Activated T-cell treated with anti-CD3 and anti-CD28 coated beads, Interleukin-2, amount 50 U/mL, for 1 hour (primary cell): ENCODE results near the gene CYP4F22.
A peak's percentile ranks its signal among the peaks of the same experiment; 100 is the strongest.
"Not testable (repeated sequence)": the region's sequence is repeated elsewhere in the genome, so short reads cannot be mapped to it uniquely, and the experiment has no call there.

Experiments
- DNase-seq: peaks from one replicate; pipeline ENCODE4 v3.0.0-alpha.2; 2020

The CYP4F22 gene

GRCh38 chr19:15508035-15508710, at the start of gene CYP4F22:
Gene CYP4F22 (plus strand): TSS chr19:15508525. CDS start chr19:15525337, 16,812 bp downstream.
- DNase-seq, result peak; percentile 34

DNA sequence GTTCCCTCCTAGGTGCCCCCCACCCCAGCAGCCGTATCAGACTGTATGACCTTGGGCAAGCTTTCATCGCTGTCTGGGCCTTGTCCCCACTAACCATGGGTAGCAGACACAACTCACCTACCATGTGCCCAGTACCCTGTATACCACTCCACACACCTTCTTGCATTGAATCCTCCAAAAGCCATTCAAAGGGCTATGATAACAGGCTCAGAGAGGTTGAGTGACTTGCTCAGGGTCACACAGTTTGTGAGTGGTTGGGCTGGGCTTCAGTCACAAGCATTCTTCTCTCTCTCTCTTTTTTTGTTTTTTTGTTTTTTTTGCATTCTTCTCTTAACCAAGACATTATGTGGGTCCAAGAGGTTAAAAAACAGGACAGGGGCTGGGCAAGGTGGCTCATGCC, 46.6 kb upstream of the CYP4F22 start:
- DNase-seq, result no peak

DNA sequence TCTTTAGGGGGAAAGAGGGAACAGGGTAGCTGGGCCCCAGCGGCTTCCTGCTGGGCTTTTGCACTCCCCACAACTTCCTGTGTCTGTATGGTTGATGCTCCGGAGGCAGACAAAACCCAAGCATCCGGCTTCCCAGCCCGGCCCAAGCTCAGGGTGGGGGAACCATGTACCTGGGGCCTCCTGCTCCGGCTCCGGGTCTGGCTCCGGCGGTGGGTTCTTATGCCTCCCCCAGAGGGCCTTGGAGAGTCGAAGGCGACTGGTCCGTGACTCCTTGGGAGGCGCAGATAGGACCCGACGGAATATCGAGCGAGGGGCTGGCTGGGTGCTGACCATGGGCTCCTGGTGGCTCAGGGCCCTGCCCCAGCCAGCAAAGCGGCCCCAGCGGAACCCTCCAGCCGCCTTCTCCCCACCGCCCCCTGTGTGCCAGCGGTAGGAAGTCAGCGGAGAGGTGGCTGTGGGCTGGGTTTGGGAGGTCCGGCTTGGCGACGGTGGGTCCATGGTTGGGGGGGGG, 44.4 kb upstream of the CYP4F22 start:
- DNase-seq, result peak; percentile 81

GRCh38 chr19:15464394-15465385, 43.6 kb upstream of the CYP4F22 start, which contains the start of gene RASAL3:
Gene RASAL3 (minus strand): TSS chr19:15464544. CDS start chr19:15464358, 186 bp downstream.
- DNase-seq, result peak; percentile 73

GRCh38 chr19:15466851-15467733, 41.2 kb upstream of the CYP4F22 start:
- peak; percentile 50 for DNase-seq

GRCh38 chr19:15467734-15468214, 40.6 kb upstream of the CYP4F22 start:
- no peak for DNase-seq

DNA sequence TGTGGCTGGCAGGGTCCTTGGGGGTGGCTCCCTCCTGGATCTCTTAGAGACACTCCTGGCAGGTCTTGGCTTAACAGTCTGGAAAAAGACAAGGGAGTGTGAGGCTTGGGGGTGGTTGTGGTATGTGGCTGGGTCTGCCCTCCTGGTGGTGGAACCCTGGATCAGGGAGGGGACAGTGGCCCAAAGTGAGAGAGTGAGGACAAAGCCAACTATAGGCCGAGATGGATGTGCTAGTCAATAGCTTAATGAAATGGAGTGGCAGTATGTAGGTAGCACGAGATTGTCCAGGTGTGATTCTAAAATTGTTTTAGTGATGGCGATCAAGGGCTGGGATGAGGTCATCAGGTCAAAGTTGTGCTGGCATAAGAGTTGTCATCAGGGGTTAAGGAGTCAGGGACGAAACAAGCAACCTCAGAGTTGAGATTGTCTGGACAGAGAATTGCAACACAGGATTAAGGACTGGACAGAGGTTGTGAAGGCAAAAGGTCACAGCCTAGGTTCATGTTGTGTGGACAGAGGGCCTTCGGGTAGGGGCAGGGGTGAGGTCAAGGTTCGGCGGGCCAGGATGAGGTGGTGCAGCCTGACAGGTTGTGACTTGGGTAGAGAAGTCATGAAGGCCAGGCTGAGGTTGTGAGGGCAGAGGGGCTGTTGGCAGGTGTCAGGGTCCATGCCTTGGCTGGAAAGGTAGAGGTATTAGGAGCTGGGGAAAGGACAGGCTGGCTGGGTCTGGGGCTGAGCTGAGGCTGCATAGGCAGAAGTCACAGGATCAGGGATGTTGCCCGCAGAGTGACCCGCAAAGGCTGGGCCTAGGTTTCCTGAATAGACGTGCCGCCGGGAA, 39.4 kb upstream of the CYP4F22 start:
- no peak for DNase-seq

GRCh38 chr19:15469513-15470297, 38.6 kb upstream of the CYP4F22 start:
- DNase-seq, result peak; percentile 45

DNA sequence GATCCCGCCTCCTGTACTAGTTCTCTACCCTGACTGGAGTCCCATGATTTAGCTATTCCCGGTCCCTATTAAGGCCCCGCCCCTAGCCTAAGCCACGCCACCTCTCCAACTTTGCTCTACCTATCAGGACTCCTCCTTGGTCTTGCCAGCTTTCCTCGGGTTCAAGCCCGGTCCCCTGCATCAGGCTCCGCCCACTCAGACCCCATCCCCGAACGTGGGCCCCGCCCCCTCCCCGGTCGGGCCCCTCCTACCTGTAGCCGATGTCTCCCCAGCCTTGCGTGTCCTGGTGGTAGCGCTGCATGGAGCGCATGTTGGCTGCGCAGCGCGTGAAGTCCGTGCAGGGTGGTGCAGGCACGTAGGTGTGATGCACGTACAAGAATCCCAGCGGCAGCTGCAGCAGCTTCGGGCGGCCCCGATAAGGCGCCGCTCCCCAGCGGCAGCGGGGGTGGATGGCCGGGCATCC, 36.7 kb upstream of the CYP4F22 start:
- no peak for DNase-seq

DNA sequence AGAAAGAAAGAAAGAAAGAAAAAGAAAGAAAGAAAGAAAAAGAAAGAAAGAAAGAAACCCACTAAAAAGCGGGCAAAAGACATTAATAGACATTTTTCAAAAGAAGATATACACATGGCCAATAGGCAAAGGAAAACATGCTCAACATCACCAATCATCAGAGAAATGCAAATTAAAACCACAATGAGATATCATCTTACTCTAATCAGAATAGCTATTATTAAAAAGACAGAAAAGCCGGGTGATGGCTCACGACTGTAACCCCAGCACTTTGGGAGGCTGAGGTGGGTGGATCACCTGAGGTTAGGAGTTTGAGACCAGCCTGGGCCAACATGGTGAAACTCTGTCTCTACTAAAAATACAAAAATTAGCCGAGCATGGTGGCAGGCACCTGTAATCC, 34.5 kb upstream of the CYP4F22 start:
- DNase-seq, result not testable (repeated sequence)

GRCh38 chr19:15475169-15475568, 33.2 kb upstream of the CYP4F22 start:
- DNase-seq, result no peak

- DNase-seq, result no peak
Measured at GRCh38 chr19:15475611-15476010, 32.7 kb upstream of the CYP4F22 start.

DNA sequence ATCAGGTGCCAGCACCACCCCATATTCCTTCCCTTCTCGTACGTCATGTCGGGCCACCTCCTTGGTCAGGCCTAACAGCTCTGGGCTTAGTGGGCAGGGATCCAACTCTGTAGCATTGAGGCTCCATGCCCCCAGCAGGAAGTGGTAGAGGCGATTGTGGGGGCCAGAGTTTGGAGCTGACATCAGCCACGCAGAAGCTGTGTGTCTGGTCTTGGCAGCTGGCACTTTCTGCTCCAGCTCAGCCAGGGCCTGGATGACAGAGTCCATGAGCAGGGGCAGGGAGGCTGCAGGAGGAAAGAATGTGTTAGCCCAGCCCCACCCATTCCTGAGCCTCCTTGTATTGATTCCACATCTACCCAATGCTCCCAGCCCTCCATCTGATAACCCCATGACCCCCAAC, 32.0 kb upstream of the CYP4F22 start:
- no peak for DNase-seq

DNA sequence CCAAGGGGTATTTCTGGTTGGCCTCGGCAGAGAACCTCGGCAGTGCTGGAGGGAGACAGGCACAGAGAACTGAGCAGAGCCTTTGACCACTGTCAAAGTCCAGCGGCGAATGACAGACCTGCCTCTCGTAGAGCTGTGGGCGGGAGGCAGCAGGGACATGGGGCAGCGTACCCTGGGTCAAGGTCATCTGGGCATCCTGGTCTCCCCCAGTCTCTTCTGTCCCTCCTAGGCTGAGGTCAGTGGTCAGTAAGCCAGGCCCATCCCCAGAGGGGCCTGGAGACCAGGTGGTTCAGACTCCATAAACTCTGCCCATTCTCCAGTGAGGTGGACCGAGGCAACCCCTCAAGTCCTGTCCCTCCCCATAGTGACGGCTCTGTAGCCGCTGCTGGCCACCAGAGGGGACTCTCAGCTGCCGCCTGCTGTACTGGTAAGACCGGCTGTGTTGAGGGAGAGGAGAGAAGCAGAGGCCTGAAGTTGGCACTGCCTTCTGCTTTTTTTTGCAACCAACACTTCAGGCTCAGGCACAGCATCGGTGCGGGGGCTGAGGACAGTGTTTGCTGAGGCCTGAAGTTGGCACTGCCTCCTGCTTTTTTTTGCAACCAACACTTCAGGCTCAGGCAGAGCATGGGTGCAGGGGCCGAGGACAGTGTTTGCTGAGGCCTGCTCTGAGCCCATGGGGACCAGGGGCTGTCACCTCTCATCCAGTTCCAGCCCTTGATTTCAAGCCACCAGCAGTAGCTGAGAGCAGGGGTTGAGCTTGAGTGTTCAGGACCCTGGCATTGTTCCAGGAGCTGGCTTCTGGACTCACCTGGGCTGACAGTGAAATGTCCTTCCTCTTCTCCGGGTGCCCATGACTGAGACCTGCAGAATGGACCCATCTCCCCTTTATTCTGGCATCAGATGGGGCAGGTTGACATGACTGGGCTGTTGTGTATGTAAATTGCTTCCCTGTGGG, 28.7 kb upstream of the CYP4F22 start, which contains the start of gene PGLYRP2:
Gene PGLYRP2, minus strand, starts transcription at position 111 of the 955 bp plus-strand sequence. CDS start 130 bp downstream, outside the sequence.
- no peak for DNase-seq

GRCh38 chr19:15480996-15481395, 27.3 kb upstream of the CYP4F22 start:
- DNase-seq, result not testable (repeated sequence)

DNA sequence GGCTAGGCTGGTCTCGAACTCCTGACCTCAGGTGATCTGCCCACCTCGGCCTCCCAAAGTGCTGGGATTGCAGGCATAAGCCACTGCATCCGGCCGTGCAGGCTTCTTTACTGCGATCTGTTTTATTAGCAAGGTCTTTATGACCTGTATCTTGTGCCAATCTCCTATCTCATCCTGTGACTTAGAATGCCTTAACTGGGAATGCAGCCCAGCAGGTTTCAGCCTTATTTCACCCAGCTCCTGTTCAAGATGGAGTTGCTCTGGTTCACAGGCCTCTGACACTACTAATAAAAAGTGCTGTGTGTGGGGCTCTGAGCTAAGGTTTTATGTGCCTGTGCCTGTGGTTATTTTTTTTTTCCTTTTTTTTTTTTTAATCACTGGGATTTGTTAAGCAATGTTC, 22.6 kb upstream of the CYP4F22 start:
- DNase-seq, result not testable (repeated sequence)

DNA sequence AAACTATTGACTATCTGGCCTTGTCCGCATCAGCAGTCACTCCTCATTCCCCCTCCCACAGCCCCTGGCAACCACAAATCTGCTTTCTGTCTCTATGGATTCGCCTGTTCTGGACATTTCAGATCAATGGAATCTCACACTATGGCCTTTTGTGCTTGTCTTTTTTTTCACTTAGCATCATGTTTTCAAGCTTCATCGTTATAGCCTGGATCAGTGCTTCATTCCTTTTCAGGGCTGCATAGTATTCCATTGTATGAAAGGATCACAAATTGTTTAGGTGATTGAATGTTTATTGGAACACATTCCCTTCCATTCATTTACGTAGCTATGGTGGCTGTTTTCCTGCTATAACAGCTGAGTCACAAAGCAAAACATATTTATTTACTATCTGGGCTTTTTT, 21.3 kb upstream of the CYP4F22 start:
- DNase-seq, result no peak

- DNase-seq, result no peak
Measured at GRCh38 chr19:15488489-15489226, 19.7 kb upstream of the CYP4F22 start.
